MM.1S (cell line): ENCODE results near the gene CAMP.

ENCODE experiments used
- DNase-seq: peaks from one replicate; pipeline ENCODE4 v3.0.0-alpha.2; 2015
- H2AFZ ChIP-seq: fragments of 300-600 bp; sonication (generic); 2 replicates; pipeline ENCODE4 v1.6.0; 2016; ENCODE audit warnings: antibody characterized with exemption, low read length
- H3F3A ChIP-seq: fragments of 300-600 bp; sonication (generic); 2 replicates; pipeline ENCODE4 v1.6.1; 2016; ENCODE audit warnings: mild to moderate bottlenecking, antibody characterized with exemption, low read length, moderate library complexity, mixed read lengths; ENCODE audit not compliant: insufficient read depth
- H3K27ac ChIP-seq: fragments of 300-600 bp; sonication (generic); 2 replicates; pipeline ENCODE4 v1.5.1; 2016; ENCODE audit warnings: mild to moderate bottlenecking, low read length
- H3K27me3 ChIP-seq: fragments of 300-600 bp; sonication (generic); replicated peaks from 2 replicates; pipeline ENCODE4 v1.6.0; 2016; ENCODE audit warnings: low read length; ENCODE audit not compliant: insufficient read depth
- H3K36me3 ChIP-seq: fragments of 300-600 bp; sonication (generic); replicated peaks from 2 replicates; pipeline ENCODE4 v1.6.1; 2016; ENCODE audit warnings: mild to moderate bottlenecking, low read length, mixed read lengths; ENCODE audit not compliant: insufficient read depth
- H3K4me1 ChIP-seq: fragments of 300-600 bp; sonication (generic); 2 replicates; pipeline ENCODE4 v1.6.1; 2016; ENCODE audit warnings: low read length, mixed read lengths
- H3K4me2 ChIP-seq: fragments of 300-600 bp; sonication (generic); 2 replicates; pipeline ENCODE4 v1.6.0; 2016; ENCODE audit warnings: low read depth, low read length
- H3K4me3 ChIP-seq: fragments of 300-600 bp; sonication (generic); 2 replicates; pipeline ENCODE4 v1.5.1; 2016; ENCODE audit warnings: low read length, mixed read lengths
- H3K79me2 ChIP-seq: fragments of 300-600 bp; sonication (generic); 2 replicates; pipeline ENCODE4 v1.6.1; 2016; ENCODE audit warnings: mixed run types, low read length, mixed read lengths
- H3K9ac ChIP-seq: fragments of 300-600 bp; sonication (generic); 2 replicates; pipeline ENCODE4 v1.6.1; 2016; ENCODE audit warnings: low read length, mixed read lengths
- H3K9me2 ChIP-seq: fragments of 300-600 bp; sonication (generic); replicated peaks from 2 replicates; pipeline ENCODE4 v1.6.1; 2016; ENCODE audit warnings: mild to moderate bottlenecking, low read length, mixed read lengths; ENCODE audit not compliant: insufficient read depth
- H3K9me3 ChIP-seq: fragments of 300-600 bp; sonication (generic); replicated peaks from 2 replicates; pipeline ENCODE4 v1.6.1; 2016; ENCODE audit warnings: mild to moderate bottlenecking, low read length, mixed read lengths; ENCODE audit not compliant: insufficient read depth
- H4K20me1 ChIP-seq: fragments of 300-600 bp; sonication (generic); 2 replicates; pipeline ENCODE4 v1.6.1; 2016; ENCODE audit warnings: mild to moderate bottlenecking, low read length, moderate library complexity, mixed read lengths; ENCODE audit not compliant: insufficient read depth
- EZH2 ChIP-seq: fragments of 300-600 bp; sonication (generic); optimal IDR thresholded peaks from 2 replicates; pipeline ENCODE3; 2017; ENCODE audit warnings: low read depth, mild to moderate bottlenecking, antibody characterized with exemption, low read length, mixed read lengths
- EZH2phosphoT487 ChIP-seq: fragments of 300-600 bp; sonication (generic); IDR thresholded peaks from 2 replicates; pipeline ENCODE4 v1.6.1; 2018; ENCODE audit warnings: antibody characterized with exemption, low read length
- TF ChIP-seq, protein P1 (sequence below): fragments of 300-600 bp; sonication (generic); IDR thresholded peaks from 2 replicates; pipeline ENCODE4 v1.5.1; 2016; ENCODE audit warnings: antibody characterized with exemption, low read length, mixed read lengths

Gene CAMP

DNA sequence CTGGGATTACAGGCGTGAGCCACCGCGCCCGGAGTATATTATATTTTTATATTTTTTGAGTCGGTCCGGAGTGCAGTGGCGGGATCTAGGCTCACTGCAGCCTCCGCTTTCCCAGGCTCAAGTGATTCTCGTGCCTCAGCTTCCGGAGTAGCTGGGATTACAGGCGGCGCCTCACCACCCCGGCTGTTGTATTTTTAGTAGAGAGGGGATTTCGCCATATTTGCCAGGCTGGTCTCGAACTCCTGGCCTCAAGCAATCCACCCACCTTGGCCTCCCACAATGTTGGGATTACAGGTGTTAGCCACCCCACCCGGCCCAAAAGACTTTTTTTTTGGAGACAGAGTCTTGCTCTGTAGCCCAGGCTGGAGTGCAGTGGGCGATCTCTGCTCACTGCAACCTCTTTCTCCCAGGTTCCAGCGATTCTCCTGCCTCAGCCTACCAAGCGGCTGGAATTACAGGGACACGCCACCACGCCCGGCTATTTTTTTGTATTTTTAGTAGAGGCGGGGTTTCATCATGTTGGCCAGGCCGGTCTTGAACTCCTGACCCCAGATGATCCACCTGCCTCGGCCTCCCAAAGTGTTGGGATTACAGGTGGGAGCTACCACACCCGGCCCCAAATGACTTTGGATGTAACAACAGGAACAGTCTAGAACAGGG, 18.6 kb downstream of the CAMP start:
- H3K79me2 ChIP-seq: no peaks in the 10 kb centered on the region
- DNase-seq: no peak

DNA sequence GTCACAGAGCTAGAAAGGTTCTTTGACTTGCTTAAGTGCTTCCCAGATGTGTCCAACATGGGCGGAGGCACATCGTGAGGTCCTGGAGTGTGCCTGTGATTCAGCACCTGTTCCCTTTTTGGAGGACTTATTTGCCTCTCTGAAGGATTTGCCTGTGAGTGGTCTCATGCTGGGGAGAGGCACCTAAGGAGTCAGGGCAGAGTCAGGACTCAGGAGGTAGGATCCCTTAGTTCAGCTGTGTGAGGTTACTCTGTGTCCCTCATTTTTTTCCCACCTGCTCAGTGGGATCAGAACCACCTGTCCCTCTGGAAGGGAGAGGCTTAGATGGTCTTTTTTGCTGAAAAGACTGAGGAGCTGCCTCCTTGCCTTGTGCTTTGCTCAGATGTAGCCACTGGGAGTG, 20.6 kb downstream of the CAMP start:
- TF ChIP-seq EZH2 (no peak), EZH2phosphoT487 (no peak)
- TF ChIP-seq, protein P1, sequence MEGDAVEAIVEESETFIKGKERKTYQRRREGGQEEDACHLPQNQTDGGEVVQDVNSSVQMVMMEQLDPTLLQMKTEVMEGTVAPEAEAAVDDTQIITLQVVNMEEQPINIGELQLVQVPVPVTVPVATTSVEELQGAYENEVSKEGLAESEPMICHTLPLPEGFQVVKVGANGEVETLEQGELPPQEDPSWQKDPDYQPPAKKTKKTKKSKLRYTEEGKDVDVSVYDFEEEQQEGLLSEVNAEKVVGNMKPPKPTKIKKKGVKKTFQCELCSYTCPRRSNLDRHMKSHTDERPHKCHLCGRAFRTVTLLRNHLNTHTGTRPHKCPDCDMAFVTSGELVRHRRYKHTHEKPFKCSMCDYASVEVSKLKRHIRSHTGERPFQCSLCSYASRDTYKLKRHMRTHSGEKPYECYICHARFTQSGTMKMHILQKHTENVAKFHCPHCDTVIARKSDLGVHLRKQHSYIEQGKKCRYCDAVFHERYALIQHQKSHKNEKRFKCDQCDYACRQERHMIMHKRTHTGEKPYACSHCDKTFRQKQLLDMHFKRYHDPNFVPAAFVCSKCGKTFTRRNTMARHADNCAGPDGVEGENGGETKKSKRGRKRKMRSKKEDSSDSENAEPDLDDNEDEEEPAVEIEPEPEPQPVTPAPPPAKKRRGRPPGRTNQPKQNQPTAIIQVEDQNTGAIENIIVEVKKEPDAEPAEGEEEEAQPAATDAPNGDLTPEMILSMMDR: no peak
- no peak overlapping the region for H3K27ac ChIP-seq
- H3K4me2 ChIP-seq: no peak overlapping the region
- no peak for DNase-seq
- H4K20me1 ChIP-seq: no peaks in the 10 kb centered on the region
- H3K79me2 ChIP-seq: no peaks in the 10 kb centered on the region
- H3K9me3 ChIP-seq: no peaks in the 10 kb centered on the region
- no peaks in the 10 kb centered on the region for H3K27me3 ChIP-seq
- H3K9ac ChIP-seq: no peak overlapping the region
- no peak overlapping the region for H2AFZ ChIP-seq
- no peaks in the 10 kb centered on the region for H3K9me2 ChIP-seq
- no peaks in the 10 kb centered on the region; the same call in 1 of the 2 replicates for H3F3A ChIP-seq
- no peaks in the 10 kb centered on the region for H3K36me3 ChIP-seq
- no peak overlapping the region for H3K4me3 ChIP-seq
- H3K4me1 ChIP-seq: no peaks in the 10 kb centered on the region; the same call in 1 of the 2 replicates

More for the DNA sequence above, 18.6 kb downstream of the CAMP start:
- H3K9me2 ChIP-seq: no peaks in the 10 kb centered on the region
- TF ChIP-seq, protein P1: no peak
- TF ChIP-seq EZH2phosphoT487 (no peak), EZH2 (no peak)
- no peaks in the 10 kb centered on the region; the same call in 1 of the 2 replicates for H3K4me1 ChIP-seq
- peak overlapping the region; percentile 61; the same call in 1 of the 2 replicates for H3K4me2 ChIP-seq
- peak overlapping the region; percentile 95 for H2AFZ ChIP-seq
- no peaks in the 10 kb centered on the region for H4K20me1 ChIP-seq
- H3K27ac ChIP-seq: no peak overlapping the region
- H3F3A ChIP-seq: no peaks in the 10 kb centered on the region; the same call in 1 of the 2 replicates
- no peaks in the 10 kb centered on the region for H3K27me3 ChIP-seq
- peak overlapping the region; percentile 66; the same call in 1 of the 2 replicates for H3K9ac ChIP-seq
- no peaks in the 10 kb centered on the region for H3K36me3 ChIP-seq
- H3K4me3 ChIP-seq: peak overlapping the region; percentile 88
- H3K9me3 ChIP-seq: no peaks in the 10 kb centered on the region

DNA sequence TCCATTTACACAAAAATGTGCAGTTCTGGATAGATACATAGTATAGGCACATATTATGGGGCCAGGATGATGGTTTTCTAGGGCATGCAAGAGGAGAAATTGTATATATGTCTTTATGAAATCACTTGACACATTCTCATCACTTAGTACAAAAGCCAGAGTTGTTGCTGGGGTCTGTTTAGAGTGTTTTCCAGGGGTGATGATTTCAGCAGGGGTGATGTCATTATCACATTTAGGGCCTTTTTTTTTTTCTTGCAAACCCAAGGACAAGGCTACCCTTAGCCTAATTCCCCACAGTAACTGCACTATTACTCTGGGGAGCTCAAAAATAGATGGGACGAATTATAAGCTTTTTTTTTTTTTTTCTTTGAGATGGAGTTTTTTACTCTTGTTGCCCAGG, 21.2 kb downstream of the CAMP start:
- Histone ChIP-seq H3F3A (no peaks in the 10 kb centered on the region; the same call in 1 of the 2 replicates), H2AFZ (no peak overlapping the region), H3K9ac (no peak overlapping the region), H3K4me3 (no peak overlapping the region), H3K4me2 (no peak overlapping the region), H3K36me3 (no peaks in the 10 kb centered on the region), H3K27ac (no peak overlapping the region), H3K79me2 (no peaks in the 10 kb centered on the region), H3K9me3 (no peaks in the 10 kb centered on the region), H3K4me1 (no peaks in the 10 kb centered on the region; the same call in 1 of the 2 replicates), H3K27me3 (no peaks in the 10 kb centered on the region), H3K9me2 (no peaks in the 10 kb centered on the region), H4K20me1 (no peaks in the 10 kb centered on the region)
- no peak for DNase-seq
- TF ChIP-seq EZH2phosphoT487 (no peak), EZH2 (no peak)
- TF ChIP-seq, protein P1: no peak
